DND-41 (cell line): ENCODE results near the gene MPP1.

Experiments used
- ATAC-seq: fragments of 200-7000 bp; cut with Tn5 transposase; 3 replicates; pipeline ENCODE4 v1.9.1; 2021; ENCODE audit warnings: low read depth; ENCODE audit not compliant: insufficient read depth
- DNase-seq: peaks from one replicate; pipeline ENCODE4 v3.0.0-alpha.2; 2020
- H2AFZ ChIP-seq: 2 replicates; pipeline ENCODE4 v1.6.0; 2012; ENCODE audit warnings: low read depth, low read length
- H3K27ac ChIP-seq: 2 replicates; pipeline ENCODE4 v1.5.1; 2012; ENCODE audit warnings: low read length, inconsistent platforms
- H3K27me3 ChIP-seq: fragments of 200-600 bp; sonication (generic); 2 replicates; pipeline ENCODE4 v1.6.0; 2012; ENCODE audit warnings: low read length, mild to moderate bottlenecking, inconsistent platforms; ENCODE audit not compliant: insufficient read depth, poor library complexity
- H3K36me3 ChIP-seq: 2 replicates; pipeline ENCODE4 v1.5.1; 2012; ENCODE audit warnings: low read length, inconsistent platforms; ENCODE audit not compliant: insufficient read depth
- H3K4me1 ChIP-seq: 2 replicates; pipeline ENCODE4 v1.5.1; 2012; ENCODE audit warnings: mild to moderate bottlenecking, low read length; ENCODE audit not compliant: insufficient read depth
- H3K4me2 ChIP-seq: 2 replicates; pipeline ENCODE4 v1.6.0; 2012; ENCODE audit warnings: mild to moderate bottlenecking, moderate library complexity, low read length, inconsistent platforms; ENCODE audit not compliant: insufficient read depth
- H3K4me3 ChIP-seq, 2 experiments: fragments of 200-600 bp in 1 of 2; shearing (Covaris generic) in 1 of 2; 2 replicates each; pipeline ENCODE4 v1.5.1; 2012 to 2016; ENCODE audit warnings: inconsistent platforms in 2 of 2, low read length in 2 of 2, mild to moderate bottlenecking in 2 of 2, low read depth in 1 of 2, moderate library complexity in 1 of 2
- H3K79me2 ChIP-seq: 2 replicates; pipeline ENCODE4 v1.6.0; 2012; ENCODE audit warnings: low read length, inconsistent platforms; ENCODE audit not compliant: insufficient read depth
- H3K9ac ChIP-seq: 2 replicates; pipeline ENCODE4 v1.6.0; 2012; ENCODE audit warnings: low read depth, mild to moderate bottlenecking, inconsistent platforms, low read length, moderate library complexity
- H3K9me3 ChIP-seq: 2 replicates; pipeline ENCODE4 v1.5.1; 2012; ENCODE audit warnings: low read length, moderate library complexity, mild to moderate bottlenecking, inconsistent platforms; ENCODE audit not compliant: insufficient read depth, severe bottlenecking
- H4K20me1 ChIP-seq: 2 replicates; pipeline ENCODE4 v1.6.0; 2012; ENCODE audit warnings: low read length; ENCODE audit not compliant: insufficient read depth
- CTCF ChIP-seq: IDR thresholded peaks from 2 replicates; pipeline ENCODE4 v1.5.1; 2012; ENCODE audit warnings: borderline replicate concordance, low read length, moderate library complexity, mild to moderate bottlenecking; ENCODE audit not compliant: poor library complexity, severe bottlenecking; ENCODE audit errors: extremely low read depth
- EZH2 ChIP-seq: IDR thresholded peaks from 3 replicates; pipeline ENCODE4 v1.6.1; 2012; ENCODE audit warnings: borderline replicate concordance, low read depth, mild to moderate bottlenecking, moderate library complexity, low read length, inconsistent platforms; ENCODE audit not compliant: severe bottlenecking

The MPP1 gene

DNA sequence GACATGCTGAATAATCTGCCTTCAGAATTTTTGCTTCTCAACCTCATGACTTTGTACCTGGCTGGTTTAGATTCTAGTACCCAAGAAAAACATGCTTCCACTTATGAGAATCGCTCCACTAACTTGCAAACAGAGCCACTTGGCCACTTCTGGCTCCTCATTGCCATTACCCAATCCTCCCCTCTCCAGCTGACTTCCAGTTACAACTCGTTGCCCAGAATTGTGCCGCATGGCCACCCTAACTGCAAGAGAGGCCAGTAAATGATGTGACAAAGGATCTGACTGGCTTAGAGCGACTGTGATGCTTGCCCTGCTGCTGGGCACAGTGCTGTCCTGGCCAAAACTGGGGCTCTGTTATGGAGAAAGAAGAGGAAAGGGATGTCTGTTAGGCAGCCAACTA is 46.6 kb downstream of the MPP1 start:
- Histone ChIP-seq H3K4me1 (peaks cover 13% of the 10 kb centered on the region), H3K79me2 (peaks cover 11% of the 10 kb centered on the region), H3K9ac (no peak overlapping the region), H3K4me2 (no peak overlapping the region), H4K20me1 (peaks cover 3% of the 10 kb centered on the region), H3K9me3 (no peaks in the 10 kb centered on the region), H3K4me3 (no peak overlapping the region), H3K27me3 (no peaks in the 10 kb centered on the region), H3K36me3 (0 out of 2 replicates have a peak, but pooled peaks cover 3% of the 10 kb centered on the region), H3K27ac (no peak overlapping the region), H2AFZ (peak overlapping the region; percentile 49; the same call in 1 of the 2 replicates)
- ATAC-seq (no peak), DNase-seq (no peak)
- TF ChIP-seq CTCF (no peak), EZH2 (no peak)

DNA sequence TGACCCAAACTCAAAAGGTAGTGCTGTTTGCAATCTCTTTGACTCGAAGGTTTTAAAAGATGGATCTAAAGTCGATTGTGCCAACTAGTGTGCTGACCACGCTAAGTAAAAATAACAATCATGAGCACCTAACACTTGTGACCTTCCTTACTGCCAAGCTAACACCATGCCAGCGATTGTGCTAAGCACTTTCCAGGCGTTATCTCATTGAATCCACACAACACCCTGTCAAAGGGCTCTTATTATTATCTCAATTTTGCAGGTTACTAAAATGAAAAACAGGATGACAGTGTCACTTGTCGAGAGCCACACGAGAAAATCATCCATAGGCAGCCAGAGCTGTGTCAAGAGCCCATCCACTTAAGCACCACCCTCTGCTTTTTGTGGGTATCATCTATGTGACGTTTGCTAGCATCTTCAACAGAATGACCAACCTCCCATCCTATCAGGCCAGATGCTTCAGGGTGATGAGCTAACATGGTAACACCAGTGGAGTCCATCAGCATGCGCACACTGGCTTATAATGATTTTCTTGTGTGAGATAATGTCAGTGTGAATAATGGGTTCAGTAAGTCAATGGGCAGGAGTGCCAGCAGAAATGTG is 53.5 kb downstream of the MPP1 start:
- peak overlapping the region; percentile 82 for H3K9ac ChIP-seq
- peaks cover 41% of the 10 kb centered on the region for H3K79me2 ChIP-seq
- peak overlapping the region; percentile 79 for H3K4me2 ChIP-seq
- H4K20me1 ChIP-seq, result no peaks in the 10 kb centered on the region; the same call in 1 of the 2 replicates
- no peaks in the 10 kb centered on the region for H3K9me3 ChIP-seq
- ATAC-seq (no peak), DNase-seq (no peak)
- H3K4me3 ChIP-seq, result peak overlapping the region in 1 of 2 experiments; percentile 88; a peak in 3 of 4 replicates
- peak overlapping the region; percentile 88 for H3K27ac ChIP-seq
- peak overlapping the region; percentile 94 for H2AFZ ChIP-seq
- TF ChIP-seq CTCF (no peak), EZH2 (no peak)
- H3K4me1 ChIP-seq, result peaks cover 39% of the 10 kb centered on the region
- no peaks in the 10 kb centered on the region for H3K36me3 ChIP-seq
- no peaks in the 10 kb centered on the region for H3K27me3 ChIP-seq

DNA sequence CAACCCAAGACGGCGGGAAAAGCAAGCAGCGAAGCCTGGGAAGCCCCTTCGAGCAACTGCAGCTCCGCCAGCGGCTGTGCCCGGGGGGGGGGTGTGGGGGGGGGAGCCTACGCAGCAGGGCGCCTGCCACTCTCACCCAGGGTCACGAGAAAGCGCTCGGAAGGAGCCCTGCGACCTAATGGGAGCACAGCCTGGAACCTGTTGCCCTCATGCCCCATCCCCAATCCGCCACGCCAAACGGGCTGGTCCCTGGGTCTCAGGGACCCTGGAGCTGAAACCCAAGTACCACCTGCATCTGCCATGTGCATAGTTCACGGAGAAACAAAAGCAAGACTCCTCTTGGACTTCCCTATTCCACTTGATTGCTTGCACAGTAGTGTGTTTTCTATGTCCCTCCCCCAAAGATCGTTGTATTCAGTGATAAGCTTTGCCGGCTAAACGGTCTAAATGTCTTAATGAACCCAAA is 54.0 kb downstream of the MPP1 start:
- peak overlapping the region; percentile 82 for H3K9ac ChIP-seq
- peak overlapping the region; percentile 17 to 88; a peak in 3 of 4 replicates for H3K4me3 ChIP-seq
- DNase-seq (peak; percentile 61), ATAC-seq (peak; percentile 41)
- H3K27me3 ChIP-seq, result no peaks in the 10 kb centered on the region
- H4K20me1 ChIP-seq, result no peaks in the 10 kb centered on the region; the same call in 1 of the 2 replicates
- TF ChIP-seq EZH2 (no peak), CTCF (no peak)
- H3K79me2 ChIP-seq, result peaks cover 46% of the 10 kb centered on the region
- H2AFZ ChIP-seq, result peak overlapping the region; percentile 94
- peaks cover 44% of the 10 kb centered on the region for H3K4me1 ChIP-seq
- H3K36me3 ChIP-seq, result no peaks in the 10 kb centered on the region
- peak overlapping the region; percentile 88 for H3K27ac ChIP-seq
- H3K4me2 ChIP-seq, result peak overlapping the region; percentile 79
- no peaks in the 10 kb centered on the region for H3K9me3 ChIP-seq
